GM18520 (cell line): ENCODE results near the gene CBARP.

Source experiments
- ATAC-seq: cut with Tn5 transposase; IDR thresholded peaks from one replicate; pipeline ENCODE4 v1.9.1; 2021; ENCODE audit not compliant: unreplicated experiment

CBARP gene

DNA sequence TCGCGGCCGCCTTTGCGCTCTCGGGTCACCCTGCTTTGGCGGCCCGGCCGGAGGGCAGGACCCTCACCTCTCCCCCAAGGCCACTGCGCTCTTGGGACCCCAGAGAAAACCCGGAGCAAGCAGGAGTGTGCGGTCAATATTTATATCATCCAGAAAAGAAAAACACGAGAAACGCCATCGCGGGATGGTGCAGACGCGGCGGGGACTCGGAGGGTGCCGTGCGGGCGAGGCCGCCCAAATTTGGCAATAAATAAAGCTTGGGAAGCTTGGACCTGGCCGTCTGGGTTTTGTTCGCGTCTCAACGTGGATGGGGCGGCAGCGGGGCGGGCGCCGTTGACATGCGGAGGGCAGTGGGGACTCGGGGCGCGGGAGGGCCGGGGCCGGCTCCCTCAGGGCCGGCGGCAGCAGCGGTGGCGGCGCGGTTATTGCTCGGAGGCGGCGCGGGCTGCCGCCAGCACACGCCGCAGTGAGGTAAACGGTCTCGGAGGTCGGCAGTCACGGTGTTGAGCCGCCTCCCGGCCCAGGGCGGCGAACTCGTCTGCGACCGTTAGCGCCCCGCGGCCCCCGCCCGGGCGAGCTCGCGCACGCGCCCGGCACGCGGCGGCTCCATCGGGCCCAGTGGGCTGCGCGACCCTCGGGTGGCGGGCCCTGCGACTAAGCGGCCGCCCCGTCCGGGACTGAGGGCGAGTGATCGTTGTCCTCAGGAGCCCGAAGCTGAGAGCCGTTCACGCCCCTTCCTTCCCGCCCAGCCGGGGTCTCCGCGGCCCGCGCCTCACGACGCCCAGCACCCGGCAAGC lies 9.4 kb downstream of the CBARP start:
- no peak for ATAC-seq

DNA sequence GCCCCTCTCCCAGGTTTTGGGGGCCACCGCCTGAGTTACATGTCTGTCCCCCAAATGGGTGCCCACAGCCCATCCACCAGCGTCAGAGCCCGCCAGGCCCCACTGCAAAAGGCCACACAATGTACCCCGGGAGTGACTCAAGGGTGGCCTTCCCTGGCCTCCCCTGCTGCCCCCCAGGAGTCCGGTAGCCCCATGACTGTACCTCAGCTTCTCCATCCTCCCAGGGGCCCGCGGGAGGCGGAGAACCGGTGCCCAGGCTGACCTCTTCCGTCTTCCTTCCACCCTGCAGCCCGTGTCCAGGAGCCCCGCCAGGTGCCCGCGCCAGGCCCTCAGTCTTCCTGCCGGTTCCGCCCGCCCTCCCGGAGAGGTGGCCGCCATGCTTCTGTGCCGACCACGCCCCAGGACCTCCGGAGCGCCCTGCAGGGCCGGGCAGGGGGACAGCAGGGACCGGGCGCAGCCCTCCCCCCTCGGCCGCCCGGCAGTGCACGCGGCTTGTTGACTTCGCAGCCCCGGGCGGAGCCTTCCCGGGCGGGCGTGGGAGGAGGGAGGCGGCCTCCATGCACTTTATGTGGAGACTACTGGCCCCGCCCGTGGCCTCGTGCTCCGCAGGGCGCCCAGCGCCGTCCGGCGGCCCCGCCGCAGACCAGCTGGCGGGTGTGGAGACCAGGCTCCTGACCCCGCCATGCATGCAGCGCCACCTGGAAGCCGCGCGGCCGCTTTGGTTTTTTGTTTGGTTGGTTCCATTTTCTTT lies 10.3 kb downstream of the CBARP start:
- ATAC-seq = no peak

DNA sequence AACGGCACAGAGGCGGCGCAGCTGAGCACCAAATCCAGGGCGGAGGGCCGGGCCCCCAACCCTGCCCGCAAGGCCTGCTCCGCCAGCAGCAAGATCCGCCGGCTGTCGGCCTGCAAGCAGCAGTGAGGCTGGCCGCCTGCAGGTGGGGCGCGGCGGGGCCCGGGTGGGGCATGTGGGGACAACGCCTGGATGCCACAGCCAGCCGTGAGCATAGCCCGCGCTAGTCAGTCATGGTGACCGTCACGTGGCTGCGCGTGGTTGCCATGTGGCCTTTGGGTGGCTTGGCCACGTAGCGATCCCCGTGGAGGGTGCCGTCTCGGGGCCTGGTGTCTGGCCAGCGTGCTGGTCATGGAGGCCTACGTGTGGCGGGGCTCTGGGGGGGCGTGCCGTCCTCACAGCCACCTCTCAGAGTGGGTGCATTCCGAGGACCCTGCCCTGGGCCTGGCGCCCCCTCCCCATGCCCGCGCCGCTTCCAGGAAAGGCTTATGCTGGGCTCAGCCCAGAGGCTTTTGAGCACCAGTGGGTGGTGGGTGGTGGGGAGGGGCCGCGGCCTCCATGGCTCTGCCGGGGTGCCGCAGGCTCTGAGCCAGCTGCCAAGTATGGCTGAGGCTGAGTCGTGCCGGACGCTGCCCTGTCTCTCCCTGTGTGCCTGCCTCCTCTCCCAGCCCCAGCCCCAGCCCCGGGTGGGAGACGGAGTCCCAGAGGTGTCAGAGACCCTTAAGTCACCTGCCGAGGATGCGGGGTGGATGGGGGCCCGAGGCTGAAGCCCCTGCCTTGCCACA lies 11.1 kb downstream of the CBARP start:
- ATAC-seq = no peak

DNA sequence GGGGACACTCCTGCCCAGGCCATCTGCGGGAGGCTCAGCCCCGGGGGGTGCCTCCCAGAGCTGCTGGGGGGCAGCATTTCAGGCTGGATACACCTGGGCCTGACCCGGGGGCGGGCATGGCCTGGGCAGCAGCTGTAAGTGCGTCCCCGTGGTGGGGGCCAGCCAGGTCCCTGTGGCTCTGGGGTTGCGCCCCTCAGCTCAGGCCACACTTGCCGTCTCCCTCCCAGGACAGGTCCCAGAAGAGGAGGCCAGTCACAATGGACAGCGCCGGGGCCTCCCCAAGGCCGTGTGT lies 11.6 kb downstream of the CBARP start:
- ATAC-seq = no peak

DNA sequence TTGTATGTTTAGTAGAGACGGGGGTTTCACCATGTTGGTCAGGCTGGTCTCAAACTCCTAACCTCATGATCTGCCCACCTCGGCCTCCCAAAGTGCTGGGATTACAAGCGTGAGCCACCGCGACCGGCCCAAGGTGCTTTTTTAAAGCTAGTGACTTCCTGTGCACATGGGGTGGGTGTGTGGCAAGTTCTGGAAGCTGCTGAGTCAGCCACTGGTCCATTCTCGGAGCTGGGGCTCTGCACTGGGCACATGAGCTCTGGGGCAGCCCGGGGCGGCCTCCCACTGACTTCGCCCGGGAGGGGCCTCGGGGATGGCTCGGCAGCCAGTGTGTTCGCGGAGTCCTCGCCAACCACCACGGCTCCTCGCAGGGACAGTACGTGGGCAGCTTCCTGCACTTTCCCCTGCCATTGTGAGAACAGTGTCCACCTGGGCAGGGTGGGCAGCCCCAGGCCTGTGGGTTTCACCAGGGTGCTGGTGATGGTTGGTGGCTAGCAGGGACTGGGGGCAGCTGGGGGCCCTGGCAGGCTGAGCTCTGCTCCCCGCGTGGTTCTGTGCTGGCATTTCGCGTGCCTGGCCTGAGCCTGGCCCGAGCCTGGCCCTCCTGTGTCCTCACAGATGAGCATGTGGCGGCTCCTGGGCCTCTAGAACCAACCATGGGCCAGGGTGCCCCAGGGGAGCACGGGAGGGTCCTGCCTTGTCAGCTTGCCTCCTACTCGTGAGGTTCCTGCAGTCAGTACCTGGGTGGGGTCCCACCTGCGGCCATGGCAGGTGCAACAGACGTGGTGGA lies 12.2 kb downstream of the CBARP start:
- no peak for ATAC-seq

DNA sequence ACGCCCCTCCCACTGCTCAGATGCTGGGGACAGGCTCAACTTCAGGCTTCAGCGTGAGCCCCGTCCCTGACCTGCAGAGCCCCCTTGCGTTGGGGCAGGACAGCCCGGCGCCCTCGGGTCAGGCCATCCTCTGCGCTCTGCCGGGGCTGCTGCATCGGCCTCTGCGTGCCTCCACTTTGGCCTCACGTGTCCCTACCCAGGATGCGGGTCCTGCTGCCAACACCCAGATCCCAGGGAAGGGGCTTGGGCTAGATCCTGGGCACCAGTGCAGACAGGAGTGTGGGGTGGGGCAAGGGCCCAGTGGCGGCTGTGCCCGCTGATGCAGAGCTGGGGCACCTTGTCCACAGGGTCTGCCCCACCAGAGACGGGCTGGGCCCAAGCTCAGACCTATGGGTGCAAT lies 13.0 kb downstream of the CBARP start:
- no peak for ATAC-seq

DNA sequence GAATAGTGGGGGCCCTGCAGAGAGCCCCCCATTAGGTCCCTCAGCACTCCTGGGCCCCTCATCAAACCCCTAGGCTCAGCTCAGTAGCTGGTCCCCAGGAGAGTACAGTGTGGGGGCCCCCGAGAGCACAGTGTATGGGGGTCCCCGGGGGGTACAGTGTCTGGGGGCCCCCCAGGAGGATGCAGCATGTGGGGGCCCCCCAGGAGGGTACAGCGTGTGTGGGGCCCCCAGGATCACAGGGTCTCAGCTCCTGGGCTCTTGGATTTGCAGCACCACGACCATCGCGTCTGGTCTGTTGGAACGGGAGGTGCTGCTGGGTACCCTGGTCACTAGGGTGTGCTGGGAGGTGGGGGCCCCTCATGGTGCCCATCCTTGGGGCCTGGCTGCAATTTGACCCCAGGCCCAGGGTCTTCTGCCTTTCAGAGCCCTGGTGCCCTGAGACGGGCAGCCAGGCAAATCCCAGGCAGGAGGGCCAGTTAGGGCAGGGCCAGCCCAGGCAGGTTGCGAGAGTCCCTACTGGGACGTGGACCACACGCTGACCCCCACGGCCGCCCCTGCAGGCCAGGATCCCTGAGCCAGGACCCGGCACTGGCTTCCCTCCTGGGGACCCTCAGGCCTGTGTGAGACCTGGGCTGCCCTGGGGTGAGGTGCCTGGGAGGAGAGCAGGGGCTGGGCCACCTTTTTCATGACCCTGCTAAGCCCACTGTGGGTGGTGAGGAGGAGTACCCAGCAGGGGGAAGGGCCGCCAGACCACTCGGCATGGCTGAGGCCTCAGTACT lies 13.6 kb downstream of the CBARP start:
- ATAC-seq = no peak

DNA sequence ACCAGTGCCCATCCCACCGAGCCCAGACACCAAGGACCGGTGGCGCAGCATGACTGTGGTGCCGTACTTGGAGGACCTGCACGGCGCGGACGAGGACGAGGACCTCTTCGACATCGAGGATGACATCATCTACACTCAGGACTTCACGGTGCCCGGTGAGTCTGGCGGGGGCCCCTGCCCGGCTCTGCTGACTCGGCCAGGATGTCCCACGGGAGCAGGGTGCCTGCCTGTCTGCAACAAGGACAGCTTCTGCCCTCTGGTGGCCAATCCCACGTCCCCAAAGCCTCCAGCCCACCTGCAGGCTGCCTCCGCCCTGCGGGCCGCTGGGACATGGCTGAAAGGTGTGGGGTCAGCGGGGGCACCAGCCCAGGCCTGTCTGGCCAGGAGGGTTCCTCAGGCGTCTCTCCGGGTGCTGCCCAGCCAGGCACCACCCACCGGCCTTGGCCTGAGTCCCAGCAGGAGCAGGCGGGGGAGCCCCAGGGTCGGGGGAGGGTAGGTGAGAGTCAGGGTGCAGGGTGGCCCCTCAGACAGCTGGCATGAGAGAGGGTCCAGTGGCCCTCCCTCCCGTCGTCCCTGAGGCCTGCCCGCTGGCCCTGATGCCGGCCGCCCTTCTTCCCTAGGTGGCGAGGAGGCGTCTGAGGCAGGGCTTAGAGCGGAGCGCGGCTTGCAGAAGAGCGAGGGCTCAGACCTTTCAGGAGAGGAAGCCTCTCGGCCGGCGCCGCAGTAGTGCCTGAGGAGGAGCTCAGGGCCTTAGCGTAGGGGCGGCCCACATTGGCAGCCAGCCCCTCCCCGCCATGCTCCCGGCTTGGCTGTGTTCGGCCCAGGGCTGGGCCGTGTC lies 14.6 kb downstream of the CBARP start:
- ATAC-seq = no peak

DNA sequence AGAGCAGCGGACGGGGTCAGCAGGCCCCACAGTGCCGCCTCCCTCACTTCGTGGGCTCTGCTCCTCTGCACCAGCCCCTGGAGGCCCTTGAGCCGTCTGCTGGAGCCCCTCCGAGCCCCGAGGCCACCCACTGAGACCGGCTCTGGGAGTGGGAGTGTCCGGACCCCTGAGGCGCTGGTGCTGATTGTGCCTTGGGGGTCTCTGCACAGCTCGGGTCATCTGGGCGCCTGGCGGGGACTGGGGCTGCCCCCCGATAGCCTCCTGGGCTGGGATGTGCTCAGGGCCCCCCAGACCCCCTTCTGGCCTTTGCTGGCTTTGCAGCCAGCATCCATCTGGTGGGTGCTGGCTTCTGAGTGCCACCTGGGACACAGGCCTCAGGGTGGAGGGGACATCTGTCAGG lies 15.4 kb downstream of the CBARP start:
- ATAC-seq = no peak

DNA sequence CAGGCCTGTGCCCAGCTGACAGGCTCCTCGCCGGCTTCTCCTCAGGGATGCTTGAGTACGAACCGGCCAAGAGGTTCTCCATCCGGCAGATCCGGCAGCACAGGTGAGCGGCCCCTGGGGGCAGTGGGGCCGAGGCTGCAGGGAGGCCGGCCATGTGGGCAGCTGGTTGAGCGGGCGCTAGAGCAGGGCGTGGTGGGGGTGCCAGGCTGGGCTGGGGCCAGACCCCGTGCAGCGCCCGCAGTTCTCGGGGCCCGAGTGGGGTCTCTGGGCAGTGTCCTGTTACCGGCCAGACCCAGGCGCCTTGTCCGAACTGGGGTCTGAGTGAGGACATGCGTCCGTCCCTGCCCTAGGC lies 15.9 kb downstream of the CBARP start:
- ATAC-seq = no peak

DNA sequence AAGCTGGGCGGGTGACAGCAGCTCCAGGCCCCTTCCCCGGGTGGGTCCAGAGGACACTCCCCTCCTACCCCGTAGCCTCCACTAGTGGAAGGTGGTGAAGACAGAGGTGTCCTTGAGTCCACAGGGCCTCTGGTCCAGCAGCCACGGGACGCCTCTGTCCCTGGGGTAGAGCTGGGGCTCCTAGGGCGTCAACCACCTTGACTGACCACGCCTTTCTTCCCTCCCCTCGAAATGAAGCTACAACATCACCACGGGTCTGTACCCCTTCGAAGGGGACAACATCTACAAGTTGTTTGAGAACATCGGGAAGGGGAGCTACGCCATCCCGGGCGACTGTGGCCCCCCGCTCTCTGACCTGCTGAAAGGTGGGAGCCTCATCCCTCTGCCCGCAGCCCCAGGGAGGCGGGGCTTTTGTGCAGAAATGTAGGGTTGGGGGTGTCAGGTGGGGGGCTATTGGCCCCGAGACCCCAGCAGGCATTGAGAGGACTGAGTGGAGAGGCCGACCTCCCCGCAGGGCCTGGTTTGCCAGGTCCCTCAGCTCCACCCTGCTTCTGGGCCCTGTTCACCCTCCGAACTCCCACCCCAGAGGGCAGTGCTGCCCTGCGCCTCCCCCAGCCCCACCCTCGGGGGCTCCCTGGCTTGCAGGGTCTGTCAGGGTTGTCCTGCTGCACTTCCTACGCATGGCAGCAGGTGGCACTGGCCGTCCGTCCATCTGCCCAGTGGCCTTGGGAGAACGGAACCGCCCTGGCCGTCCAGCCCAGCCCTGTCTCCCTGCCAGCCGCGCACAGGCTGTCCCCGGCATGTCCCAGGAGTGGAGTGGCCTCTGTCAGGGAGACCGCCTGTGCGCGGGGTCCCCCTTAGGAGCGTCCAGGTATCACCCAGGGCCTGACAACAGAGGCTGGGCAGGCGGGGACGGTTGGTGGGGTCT lies 16.6 kb downstream of the CBARP start:
- ATAC-seq = no peak

DNA sequence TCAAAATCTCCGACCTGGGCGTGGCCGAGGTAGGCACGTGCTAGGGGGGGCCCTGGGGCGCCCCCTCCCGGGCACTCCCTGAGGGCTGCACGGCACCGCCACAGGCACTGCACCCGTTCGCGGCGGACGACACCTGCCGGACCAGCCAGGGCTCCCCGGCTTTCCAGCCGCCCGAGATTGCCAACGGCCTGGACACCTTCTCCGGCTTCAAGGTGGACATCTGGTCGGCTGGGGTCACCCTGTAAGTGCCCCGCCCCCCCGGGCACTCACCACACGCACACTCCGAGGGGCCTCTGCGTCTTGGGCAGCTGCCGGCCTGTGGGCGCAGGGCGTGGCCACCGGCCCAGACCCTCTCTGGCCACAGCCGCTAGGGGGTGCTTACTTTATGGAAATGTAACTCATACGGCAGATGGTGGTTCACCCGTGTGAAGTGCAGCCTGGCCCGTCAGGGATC lies 17.3 kb downstream of the CBARP start:
- ATAC-seq = no peak

DNA sequence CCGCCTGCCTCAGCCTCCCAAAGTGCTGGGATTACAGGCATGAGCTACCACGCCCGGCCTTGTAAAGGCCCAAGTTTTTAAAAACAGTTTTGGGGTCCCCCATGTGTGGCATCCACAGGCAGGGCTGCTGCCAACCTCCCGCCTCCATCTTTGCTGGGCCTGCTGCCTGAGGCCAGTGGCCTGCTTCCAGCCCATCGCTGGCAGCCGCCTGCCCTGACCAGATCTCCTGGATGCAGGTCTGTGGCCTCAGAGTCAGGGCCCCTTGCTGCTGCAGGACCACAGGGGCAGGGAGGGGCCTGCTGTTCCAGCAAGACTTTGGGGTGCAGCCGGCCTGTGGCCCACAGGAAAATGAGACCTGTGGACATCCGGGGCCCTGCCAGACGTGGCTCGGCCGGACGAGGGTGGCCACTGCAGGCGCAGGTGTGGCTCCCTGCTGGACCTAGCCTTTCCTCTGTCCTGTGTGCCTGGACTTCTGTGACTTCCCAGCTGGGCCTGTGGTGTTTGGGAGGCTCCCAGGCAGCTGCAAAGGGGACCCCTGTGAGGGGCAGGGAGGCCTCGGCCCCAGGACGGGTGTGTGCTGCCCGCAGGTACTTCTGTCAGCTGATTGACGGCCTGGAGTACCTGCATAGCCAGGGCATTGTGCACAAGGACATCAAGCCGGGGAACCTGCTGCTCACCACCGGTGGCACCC lies 17.9 kb downstream of the CBARP start:
- ATAC-seq = no peak

DNA sequence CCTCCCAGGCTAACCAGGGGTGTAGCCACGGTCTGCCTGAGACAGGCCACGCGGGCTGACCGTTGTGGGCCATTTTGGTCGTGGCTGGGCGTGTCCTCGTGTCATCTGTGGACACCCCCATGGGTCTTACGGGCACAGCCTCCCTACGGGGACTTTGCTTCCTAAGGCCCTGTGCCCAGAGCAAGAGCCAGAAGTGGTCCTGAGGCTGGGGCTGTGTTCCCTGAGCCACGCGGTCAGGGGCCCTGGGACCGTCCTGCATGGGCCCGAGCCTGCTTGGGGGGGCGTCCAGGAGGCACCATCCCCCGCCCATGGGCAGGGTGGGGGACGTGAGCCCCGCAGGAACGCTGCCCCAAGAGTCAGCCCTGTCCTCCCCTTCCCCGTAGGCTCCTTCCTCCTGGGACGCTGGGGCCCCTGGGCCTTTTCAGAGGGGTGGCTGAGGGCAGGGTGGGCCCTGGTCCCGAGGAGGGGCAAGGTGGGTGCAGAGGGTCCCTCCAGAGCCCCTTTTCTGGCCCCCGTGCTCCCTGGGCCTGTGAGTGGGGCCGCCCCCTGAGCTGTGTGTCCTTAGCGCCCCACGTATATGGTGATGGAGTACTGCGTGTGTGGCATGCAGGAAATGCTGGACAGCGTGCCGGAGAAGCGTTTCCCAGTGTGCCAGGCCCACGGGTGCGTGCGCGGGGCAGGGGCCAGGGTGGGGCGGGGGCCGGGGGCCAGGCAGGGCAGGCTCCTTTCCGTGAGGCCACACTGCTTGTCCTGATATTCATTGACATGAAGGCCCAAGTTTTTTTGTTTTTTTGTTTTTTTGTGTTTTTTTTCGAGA lies 18.8 kb downstream of the CBARP start:
- no peak for ATAC-seq

DNA sequence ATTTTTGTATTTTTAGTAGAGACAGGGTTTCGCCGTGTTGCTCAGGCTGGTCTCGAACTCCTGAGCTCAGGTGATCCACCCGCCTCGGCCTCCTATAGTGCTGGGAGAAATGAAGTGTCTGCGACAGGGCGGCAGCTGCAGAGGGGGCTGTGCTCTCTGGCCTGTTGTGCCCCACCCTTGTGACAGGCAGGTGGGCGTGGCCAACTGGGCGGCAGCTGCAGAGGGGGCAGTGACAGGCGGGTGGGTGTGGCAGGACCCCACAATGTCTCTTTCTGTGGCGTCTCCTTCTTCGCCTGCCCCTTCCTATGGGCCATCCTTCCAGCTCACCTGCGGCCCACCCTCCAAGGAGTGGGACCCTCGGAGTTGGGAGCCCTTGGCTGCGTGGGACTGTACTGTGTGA lies 20.4 kb downstream of the CBARP start:
- no peak for ATAC-seq

DNA sequence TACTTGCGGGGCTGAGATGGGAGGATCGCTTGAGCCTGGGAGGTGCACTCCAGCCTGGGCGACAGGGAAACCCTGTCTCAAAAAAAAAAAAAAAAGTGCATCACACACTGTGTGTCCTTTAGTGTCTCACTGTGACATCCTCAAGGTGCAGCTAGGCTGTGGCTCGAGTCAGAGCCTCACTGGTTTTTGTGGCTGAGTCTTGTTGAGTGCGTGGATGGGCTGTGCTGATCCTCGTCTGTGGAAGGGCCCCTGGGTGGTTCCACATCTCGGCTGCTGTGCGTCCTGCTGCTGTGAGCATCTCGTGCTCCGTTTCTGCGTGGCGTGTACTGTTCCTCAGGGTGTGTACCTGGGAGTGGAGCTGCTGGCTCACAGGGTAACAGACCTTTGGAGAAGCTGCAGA lies 21.0 kb downstream of the CBARP start:
- ATAC-seq = no peak
